Adipocyte (in vitro differentiated cells): ENCODE data around the gene TMEM163.

Source experiments
- DNase-seq: peaks from one replicate; pipeline ENCODE4 v3.0.0-alpha.2; 2015; ENCODE audit warnings: low read depth
- H3K27me3 ChIP-seq: replicated peaks from 2 replicates; pipeline ENCODE4 v1.7.0; 2013; ENCODE audit warnings: mild to moderate bottlenecking, low read length, moderate library complexity; ENCODE audit not compliant: control insufficient read depth, insufficient read depth
- H3K36me3 ChIP-seq: 2 replicates; pipeline ENCODE4 v1.7.0; 2013; ENCODE audit warnings: low read length, mild to moderate bottlenecking, moderate library complexity; ENCODE audit not compliant: control insufficient read depth, insufficient read depth, severe bottlenecking
- H3K4me1 ChIP-seq: 2 replicates; pipeline ENCODE4 v1.7.0; 2013; ENCODE audit warnings: mild to moderate bottlenecking, low read length, moderate library complexity; ENCODE audit not compliant: control insufficient read depth, insufficient read depth
- H3K4me3 ChIP-seq: 2 replicates; pipeline ENCODE4 v1.7.0; 2013; ENCODE audit warnings: mild to moderate bottlenecking, low read length, moderate library complexity
- H3K9ac ChIP-seq: 2 replicates; pipeline ENCODE4 v1.7.0; 2013; ENCODE audit warnings: mild to moderate bottlenecking, low read length, moderate library complexity
- H3K9me3 ChIP-seq: 2 replicates; pipeline ENCODE4 v1.7.0; 2013; ENCODE audit warnings: mild to moderate bottlenecking, low read length, moderate library complexity; ENCODE audit not compliant: control insufficient read depth

Gene TMEM163

DNA sequence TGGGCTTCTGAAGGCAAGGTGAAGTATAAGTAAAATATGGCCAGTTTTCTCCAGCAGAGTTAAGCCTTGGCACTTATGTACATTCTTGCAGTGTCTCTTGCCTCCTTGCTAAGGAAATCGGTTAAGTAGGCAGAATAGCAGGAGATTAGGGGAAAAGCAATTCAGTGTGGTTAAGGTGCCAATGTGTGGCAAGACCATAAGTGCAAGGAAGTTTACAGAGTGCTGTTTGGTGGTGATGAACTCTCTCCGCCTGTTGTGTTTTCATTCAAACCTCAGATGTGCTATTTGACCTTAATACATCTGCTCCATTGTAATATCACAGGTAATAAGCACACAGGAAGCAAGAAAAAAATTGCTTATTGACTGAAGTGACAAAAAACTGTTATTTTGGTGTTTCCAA, 308.8 kb downstream of the TMEM163 start:
- Histone ChIP-seq H3K4me1 (peaks cover 37% of the 10 kb centered on the region), H3K4me3 (no peak overlapping the region), H3K36me3 (no peaks in the 10 kb centered on the region), H3K27me3 (no peaks in the 10 kb centered on the region), H3K9me3 (no peaks in the 10 kb centered on the region), H3K9ac (no peak overlapping the region)
- DNase-seq: no peak

- DNase-seq: peak; percentile 22
- Histone ChIP-seq H3K4me1 (peaks cover 41% of the 10 kb centered on the region), H3K9ac (no peak overlapping the region), H3K4me3 (no peak overlapping the region), H3K36me3 (no peaks in the 10 kb centered on the region), H3K27me3 (no peaks in the 10 kb centered on the region), H3K9me3 (no peaks in the 10 kb centered on the region)
Measured at GRCh38 chr2:134408791-134409190, 310.0 kb downstream of the TMEM163 start.

GRCh38 chr2:134408386-134408785, 310.4 kb downstream of the TMEM163 start:
- Histone ChIP-seq H3K4me1 (peaks cover 41% of the 10 kb centered on the region), H3K9me3 (no peaks in the 10 kb centered on the region), H3K9ac (no peak overlapping the region), H3K27me3 (no peaks in the 10 kb centered on the region), H3K4me3 (no peak overlapping the region), H3K36me3 (no peaks in the 10 kb centered on the region)
- no peak for DNase-seq

DNA sequence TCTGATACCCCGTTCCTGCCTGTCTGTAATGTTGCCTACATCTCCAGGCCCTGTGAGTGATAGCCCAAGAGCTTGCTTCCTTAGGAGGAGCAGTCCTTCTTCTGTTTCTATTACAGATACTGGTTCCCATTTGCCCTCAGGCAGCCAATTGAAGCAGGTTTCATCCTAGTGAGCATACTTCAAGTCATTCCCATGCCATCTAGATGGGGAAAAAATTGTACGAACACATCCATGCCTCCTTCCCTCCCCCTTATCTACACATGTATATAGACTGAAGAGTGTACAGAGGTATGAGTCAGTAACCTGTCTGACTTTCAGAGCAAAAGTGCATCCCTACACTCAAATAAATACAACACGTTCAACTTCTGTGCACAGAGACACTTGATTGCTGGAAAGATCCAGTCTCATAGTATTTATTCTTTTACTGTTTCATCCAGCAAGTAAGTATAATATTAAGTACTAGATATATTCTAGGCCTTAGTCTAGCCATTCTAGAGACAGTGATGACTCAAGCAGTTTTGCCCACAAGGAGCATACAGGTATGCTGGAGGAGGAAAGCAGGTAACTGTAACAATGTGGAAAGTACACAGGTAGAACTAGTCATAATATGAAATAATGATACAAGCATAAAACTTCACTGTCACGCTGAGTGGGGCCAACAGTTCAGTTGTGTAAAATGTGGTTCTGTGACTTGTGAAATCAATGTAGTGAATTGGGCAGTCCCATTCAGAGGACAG, 311.5 kb downstream of the TMEM163 start:
- DNase-seq: no peak
- H3K9ac ChIP-seq: no peak overlapping the region
- no peaks in the 10 kb centered on the region for H3K27me3 ChIP-seq
- no peak overlapping the region for H3K4me3 ChIP-seq
- H3K36me3 ChIP-seq: no peaks in the 10 kb centered on the region
- H3K9me3 ChIP-seq: no peaks in the 10 kb centered on the region
- H3K4me1 ChIP-seq: peaks cover 49% of the 10 kb centered on the region

DNA sequence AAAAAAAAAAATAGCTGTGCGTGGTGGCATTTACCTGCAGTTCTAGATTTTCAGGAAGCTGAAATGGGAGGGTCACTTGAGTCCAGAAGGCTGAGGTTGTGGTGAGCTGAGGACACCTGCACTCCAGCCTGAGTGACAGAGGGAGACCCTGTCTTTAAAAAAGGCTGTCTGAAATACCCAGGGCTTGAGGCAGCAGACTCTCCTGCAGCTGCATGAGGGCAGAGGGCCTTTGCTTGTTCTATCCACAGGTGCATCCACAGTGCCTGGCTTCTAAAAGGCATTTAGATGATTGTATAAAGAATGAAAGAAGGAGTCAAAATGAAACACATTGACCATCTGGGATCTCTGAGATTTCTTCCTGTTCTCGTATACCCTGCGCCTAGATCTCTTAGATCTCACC, 312.1 kb downstream of the TMEM163 start:
- no peak overlapping the region for H3K9ac ChIP-seq
- no peaks in the 10 kb centered on the region for H3K27me3 ChIP-seq
- H3K9me3 ChIP-seq: no peaks in the 10 kb centered on the region
- no peaks in the 10 kb centered on the region for H3K36me3 ChIP-seq
- H3K4me3 ChIP-seq: no peak overlapping the region
- DNase-seq: no peak
- peaks cover 52% of the 10 kb centered on the region for H3K4me1 ChIP-seq

DNA sequence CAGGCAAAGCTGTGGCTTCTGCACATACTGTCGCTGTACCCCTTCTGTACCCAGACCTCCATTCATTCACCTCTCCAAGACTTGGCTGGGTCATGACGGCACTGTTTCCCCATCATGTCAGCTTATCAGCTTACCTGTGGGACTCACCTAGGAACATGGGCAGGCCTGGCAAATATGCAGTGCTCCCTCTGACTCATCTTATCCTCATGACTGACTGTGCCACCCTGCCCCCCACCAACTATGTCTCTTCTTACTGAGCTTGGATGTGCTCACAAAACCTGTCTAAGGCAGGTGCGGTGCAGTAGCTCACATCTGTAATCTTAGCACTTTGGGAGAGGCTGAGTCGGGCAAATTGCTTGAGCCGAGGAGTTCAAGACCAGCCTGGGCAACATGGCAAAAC, 312.5 kb downstream of the TMEM163 start:
- H3K4me3 ChIP-seq: no peak overlapping the region
- no peak for DNase-seq

More for the DNA sequence above, 312.5 kb downstream of the TMEM163 start:
- H3K27me3 ChIP-seq: no peaks in the 10 kb centered on the region
- H3K4me1 ChIP-seq: peaks cover 53% of the 10 kb centered on the region
- H3K9ac ChIP-seq: no peak overlapping the region
- H3K9me3 ChIP-seq: no peaks in the 10 kb centered on the region
- no peaks in the 10 kb centered on the region for H3K36me3 ChIP-seq
